ENCODE measurements around the gene EPHA2.
A peak's percentile ranks its signal among the peaks of the same experiment; 100 is the strongest.

Gene EPHA2

DNA sequence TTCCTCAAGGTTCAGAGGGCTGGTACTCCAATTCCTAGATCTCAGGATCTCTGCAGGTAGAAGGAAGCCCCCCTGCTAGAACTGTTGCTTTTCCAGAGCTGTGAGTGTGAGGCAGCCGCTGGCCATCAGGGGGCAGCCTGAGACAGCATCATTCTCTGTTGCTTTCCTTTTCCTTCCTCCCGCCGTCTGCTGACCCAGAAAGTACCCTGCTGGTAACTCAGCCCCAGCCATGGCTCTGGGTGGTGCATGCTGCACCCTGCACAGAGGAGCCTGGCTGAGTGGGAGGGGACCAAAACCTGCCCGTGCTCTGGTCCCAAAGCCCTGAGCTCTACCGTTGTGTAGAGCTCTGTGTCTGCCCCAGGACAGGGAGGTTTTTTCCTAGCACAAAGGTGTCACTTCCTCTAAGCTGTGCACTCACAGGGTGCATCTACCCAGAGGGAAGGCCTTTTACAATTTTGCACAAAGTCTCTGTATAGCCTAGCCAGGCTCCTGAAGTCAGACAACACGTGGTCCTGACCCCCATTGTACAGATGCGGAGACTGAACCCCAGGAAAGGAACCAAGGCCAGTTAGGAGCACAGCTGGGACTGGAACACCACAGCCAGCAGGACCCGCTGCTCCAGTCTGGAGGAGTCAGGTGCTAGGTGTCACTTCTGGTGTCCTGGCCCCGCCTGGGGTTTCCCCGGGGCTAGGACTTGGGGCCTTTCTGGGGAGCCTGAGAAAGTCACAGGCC lies 76.8 kb downstream of the EPHA2 start:
- H3K27ac Mint-ChIP-seq, result peak overlapping the region; percentile 71
- H3K4me1 Mint-ChIP-seq, result peaks cover 20% of the 10 kb centered on the region
- no peaks in the 10 kb centered on the region for H3K9me3 Mint-ChIP-seq
- no peaks in the 10 kb centered on the region for H3K36me3 Mint-ChIP-seq
- H3K4me3 Mint-ChIP-seq, result peak overlapping the region; percentile 74
- peak; percentile 80 for ATAC-seq
- DNase-seq (ENCODE audit: low spot score in 2 of 2), result peak; percentile 58 to 90

DNA sequence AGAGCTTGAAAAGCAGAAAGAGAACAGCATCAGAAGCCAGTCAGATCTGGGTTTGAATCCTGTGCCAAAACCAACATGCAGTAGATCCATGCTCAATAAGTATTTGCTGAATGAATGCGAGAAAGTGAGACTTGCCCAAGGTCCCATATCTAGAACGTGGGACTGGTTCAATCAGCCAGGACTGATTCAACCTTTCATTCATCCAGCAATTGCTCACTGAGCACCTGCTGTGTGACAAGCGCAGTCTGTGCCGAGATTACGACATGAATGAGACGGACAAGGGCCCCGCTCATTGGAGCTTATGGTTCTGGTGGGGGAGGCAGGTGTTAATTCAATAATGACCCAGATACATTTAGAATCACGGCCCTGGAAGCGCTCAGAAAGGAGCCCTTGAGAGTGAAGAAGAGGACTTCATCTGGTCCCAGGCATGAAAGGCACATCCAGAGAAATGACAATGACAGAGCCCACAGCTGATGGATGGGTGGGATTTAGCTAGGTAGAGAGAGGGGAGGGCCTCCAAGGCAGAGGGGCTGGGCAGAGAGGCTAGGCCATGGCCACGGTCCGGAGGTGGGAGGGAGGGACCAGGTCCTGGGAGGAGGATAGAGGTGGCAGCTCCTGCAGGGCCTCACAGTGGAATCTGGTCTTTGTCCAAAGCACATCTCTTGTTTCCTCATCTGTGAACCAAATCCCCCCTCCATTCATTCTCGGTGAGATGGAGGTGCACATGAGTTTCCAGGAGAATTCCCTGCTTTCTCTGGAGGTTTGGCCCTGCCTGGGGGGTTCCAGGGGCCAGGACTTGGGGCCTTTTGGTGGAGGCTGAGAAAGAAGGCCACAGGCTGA lies 78.2 kb downstream of the EPHA2 start:
- H3K27ac Mint-ChIP-seq, result no peak overlapping the region
- no peak overlapping the region for H3K4me3 Mint-ChIP-seq
- peaks cover 25% of the 10 kb centered on the region for H3K4me1 Mint-ChIP-seq
- H3K36me3 Mint-ChIP-seq, result no peaks in the 10 kb centered on the region
- no peak for ATAC-seq
- H3K9me3 Mint-ChIP-seq, result no peaks in the 10 kb centered on the region
- DNase-seq (ENCODE audit: low spot score in 2 of 2), result no peak

DNA sequence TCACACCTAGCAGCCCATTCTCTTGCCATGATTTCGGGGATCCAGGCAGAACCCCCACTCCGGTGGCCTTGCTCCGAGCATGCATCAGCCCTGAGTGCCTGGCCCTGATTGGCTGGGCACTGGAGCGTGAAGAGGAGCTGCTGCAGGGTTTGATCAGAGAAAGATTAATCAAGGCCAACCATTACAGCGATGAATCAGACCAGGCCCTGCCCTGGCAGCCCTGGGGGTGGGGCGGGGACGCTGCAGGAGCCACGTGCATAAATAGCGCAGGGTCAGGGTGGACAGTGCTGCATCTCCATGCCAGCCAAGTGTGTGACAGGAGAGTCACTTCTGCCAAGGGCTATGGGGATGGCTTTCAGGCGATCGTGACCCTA lies 79.0 kb downstream of the EPHA2 start:
- ATAC-seq (no peak), DNase-seq (ENCODE audit: low spot score in 2 of 2) (no peak)
- Mint-ChIP-seq H3K36me3 (no peaks in the 10 kb centered on the region), H3K9me3 (no peaks in the 10 kb centered on the region), H3K27ac (no peak overlapping the region), H3K4me3 (no peak overlapping the region), H3K4me1 (peaks cover 20% of the 10 kb centered on the region)

DNA sequence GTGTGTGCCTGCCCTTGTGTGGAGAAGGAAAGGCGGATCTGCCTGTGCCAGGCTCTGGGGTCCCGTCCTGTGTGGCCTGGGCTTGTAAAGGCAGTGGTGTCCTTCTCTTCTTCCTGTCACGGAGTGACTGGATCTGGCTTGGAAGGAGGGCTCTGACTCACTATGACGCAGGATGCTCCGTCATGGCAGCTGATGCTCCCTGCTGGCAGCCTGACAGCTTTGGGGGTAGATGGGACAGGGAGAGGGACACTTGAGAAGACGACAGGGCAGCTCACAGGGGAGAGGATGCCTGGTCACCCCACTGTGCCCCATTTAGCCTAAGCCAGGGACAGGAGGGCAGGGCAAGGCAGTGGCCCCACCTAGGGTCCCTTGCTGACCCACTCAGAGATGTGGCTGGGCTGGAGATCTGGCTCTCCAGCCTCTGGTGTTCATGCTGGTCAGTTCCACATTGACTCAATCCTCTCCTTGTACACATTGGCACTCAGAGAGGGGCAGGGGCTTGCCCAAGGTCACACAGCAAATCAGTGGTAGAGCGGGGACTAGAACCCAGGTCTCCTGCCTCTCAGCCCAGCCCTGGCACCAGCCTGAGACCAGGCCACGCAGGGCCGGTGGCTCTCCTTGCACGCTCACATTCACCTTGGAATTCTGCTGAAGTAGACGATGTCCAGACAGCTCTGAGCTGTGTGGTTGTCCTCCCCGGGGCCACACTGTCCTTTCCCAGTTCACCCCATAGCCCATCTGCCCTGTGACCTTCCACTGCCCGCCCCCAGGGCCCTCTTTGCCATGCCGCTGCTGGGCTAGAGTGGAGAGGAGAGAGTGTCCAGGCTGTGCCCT lies 79.6 kb downstream of the EPHA2 start:
- Mint-ChIP-seq H3K4me1 (peaks cover 20% of the 10 kb centered on the region), H3K36me3 (no peaks in the 10 kb centered on the region), H3K4me3 (no peak overlapping the region), H3K27ac (no peak overlapping the region), H3K9me3 (no peaks in the 10 kb centered on the region)
- no peak for DNase-seq (ENCODE audit: low spot score in 2 of 2)
- no peak for ATAC-seq

DNA sequence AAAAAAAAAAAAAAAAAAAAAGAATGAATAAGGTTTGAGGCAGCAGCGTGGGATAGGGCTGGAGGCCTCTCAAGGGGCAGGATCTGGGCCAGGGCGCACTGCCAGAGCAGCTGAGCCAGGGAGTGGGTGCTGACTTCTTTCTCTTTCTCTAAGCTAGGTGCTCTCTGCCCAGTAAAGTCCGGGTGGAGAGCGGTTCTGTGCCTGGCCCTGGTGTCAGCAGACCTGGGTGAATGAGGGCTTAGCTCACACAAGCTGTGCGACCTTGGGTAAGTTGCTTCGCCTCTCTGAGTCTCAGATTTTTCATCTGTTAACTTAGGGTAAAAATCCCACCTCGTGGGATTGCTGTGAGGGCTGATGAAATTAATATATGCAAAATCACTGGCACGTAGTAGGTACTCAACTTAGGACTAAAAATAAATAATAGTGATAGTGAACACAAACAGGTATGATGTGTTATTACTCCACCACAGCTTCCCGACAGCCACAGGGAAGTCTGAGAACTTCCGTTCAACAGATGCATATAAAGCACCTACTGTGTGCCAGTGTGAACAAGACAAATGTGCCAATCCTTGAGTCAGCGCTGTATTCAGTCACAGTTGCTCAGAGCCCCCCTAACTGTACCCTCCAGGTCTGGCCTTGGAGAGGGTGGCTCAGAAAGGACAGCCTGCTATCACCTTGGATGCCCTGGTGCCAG lies 80.4 kb downstream of the EPHA2 start:
- DNase-seq (ENCODE audit: low spot score in 2 of 2), result no peak
- Mint-ChIP-seq H3K36me3 (no peaks in the 10 kb centered on the region), H3K9me3 (no peaks in the 10 kb centered on the region), H3K4me3 (no peak overlapping the region), H3K27ac (no peak overlapping the region), H3K4me1 (peaks cover 26% of the 10 kb centered on the region)
- no peak for ATAC-seq

Data from stimulated activated effector memory CD8-positive, alpha-beta T cell treated with anti-CD3 and anti-CD28 coated beads, Interleukin-12 subunit alpha, Interleukin-12 subunit beta, amount 100 ng/mL, for 72 hours (primary cell).